OCI-LY7 (cell line): ENCODE measurements around the gene STK11IP. TPM values are rescaled to one million over a fixed set of nuclear protein-coding genes. Genes with fewer than 3 reads are reported as not detected.

Experiments
- BruUV-seq: library from RNA; stranded (reverse); fragments of 400-500 nt; replicated peaks from 2 replicates; lab custom pipeline; 2021; lab: Mats Ljungman, UMichigan
- CTCF ChIA-PET: fragments of 300-600 bp; sonication (Branson Sonifier 250); formaldehyde crosslinking; loops from one replicate; lab custom pipeline; 2022; ENCODE audit warnings: antibody characterized with exemption; ENCODE audit not compliant: unreplicated experiment; lab: Charles Lee
- POLR2A ChIA-PET: fragments of 300-600 bp; sonication (Branson Sonifier 250); formaldehyde crosslinking; loops from one replicate; lab custom pipeline; 2022; ENCODE audit warnings: antibody characterized with exemption; lab: Charles Lee
- DNase-seq: peaks from one replicate; pipeline ENCODE4 v3.0.0-alpha.2; 2015; ENCODE audit warnings: low spot score
- H2AFZ ChIP-seq: fragments of 200-600 bp; sonication (generic), shearing (Covaris generic); 2 replicates; pipeline ENCODE4 v1.6.1; 2014; ENCODE audit warnings: mild to moderate bottlenecking, antibody characterized with exemption, low read length, moderate library complexity
- H3K27ac ChIP-seq: fragments of 200-600 bp; sonication (generic); 2 replicates; pipeline ENCODE4 v1.5.1; 2014; ENCODE audit warnings: mixed run types, low read depth, mild to moderate bottlenecking, moderate library complexity, low read length, inconsistent platforms; ENCODE audit not compliant: poor library complexity, severe bottlenecking
- H3K36me3 ChIP-seq: fragments of 200-600 bp; sonication (generic); 2 replicates; pipeline ENCODE4 v1.6.1; 2014; ENCODE audit warnings: mild to moderate bottlenecking, antibody characterized with exemption, low read length, moderate library complexity, mixed read lengths; ENCODE audit not compliant: insufficient read depth
- H3K4me1 ChIP-seq: fragments of 200-600 bp; sonication (generic); 2 replicates; pipeline ENCODE4 v1.5.1; 2014; ENCODE audit warnings: mild to moderate bottlenecking, low read length; ENCODE audit not compliant: insufficient read depth, poor library complexity, severe bottlenecking
- H3K4me2 ChIP-seq: fragments of 200-600 bp; sonication (generic); 2 replicates; pipeline ENCODE4 v1.6.1; 2014; ENCODE audit warnings: mild to moderate bottlenecking, low read length
- H3K4me3 ChIP-seq: fragments of 200-600 bp; sonication (generic); 2 replicates; pipeline ENCODE4 v1.5.1; 2014; ENCODE audit warnings: mild to moderate bottlenecking, low read depth, low read length; ENCODE audit not compliant: poor library complexity, severe bottlenecking
- H3K79me2 ChIP-seq: fragments of 200-600 bp; sonication (generic); 2 replicates; pipeline ENCODE4 v1.6.1; 2016; ENCODE audit warnings: low read depth, mild to moderate bottlenecking, low read length, moderate library complexity, mixed read lengths; ENCODE audit not compliant: insufficient read depth
- H3K9me2 ChIP-seq: fragments of 200-600 bp; sonication (generic); 2 replicates; pipeline ENCODE4 v1.6.1; 2016; ENCODE audit warnings: mild to moderate bottlenecking, low read length, mixed read lengths; ENCODE audit not compliant: insufficient read depth
- H3K9me3 ChIP-seq: fragments of 200-600 bp; sonication (generic); 2 replicates; pipeline ENCODE4 v1.6.1; 2014; ENCODE audit warnings: mild to moderate bottlenecking, mixed run types, low read length, mixed read lengths
- H4K20me1 ChIP-seq: fragments of 200-600 bp; sonication (generic); 2 replicates; pipeline ENCODE4 v1.6.1; 2014; ENCODE audit warnings: mild to moderate bottlenecking, antibody characterized with exemption, low read length, moderate library complexity, mixed read lengths; ENCODE audit not compliant: insufficient read depth
- CTCF ChIP-seq: fragments of 200-600 bp; sonication (generic); conservative IDR thresholded peaks from 2 replicates; pipeline ENCODE4 v1.5.1; 2014; ENCODE audit warnings: mild to moderate bottlenecking, antibody characterized with exemption, low read length, moderate library complexity, mixed read lengths
- EZH2phosphoT487 ChIP-seq: fragments of 200-600 bp; sonication (generic); IDR thresholded peaks from 2 replicates; pipeline ENCODE4 v1.6.1; 2018; ENCODE audit warnings: low read depth, borderline replicate concordance, mild to moderate bottlenecking, mixed run types, antibody characterized with exemption, low read length, moderate library complexity, mixed read lengths
- intact Hi-C: fragments of 100-400 bp; cut with micrococcal nuclease; formaldehyde crosslinking; loops from one replicate; pipeline ENCODE4 v1.10.0; 2022; ENCODE audit not compliant: unreplicated experiment
- total RNA-seq, 2 experiments: library from RNA; depleted of rRNA in 1 of 2; stranded (reverse); fragments of >200 nt in 1 of 2; shearing (Covaris generic) in 1 of 2; gene quantifications; 2 replicates each; pipeline ENCODE4 v1.2.3, GENCODE V29; 2014 to 2022

STK11IP gene
- total RNA-seq, 2 experiments from 2014 or later: 26.5 to 37.6 TPM

- Histone ChIP-seq H3K4me3 (no peak overlapping the region), H3K79me2 (no peaks in the 10 kb centered on the region), H2AFZ (no peak overlapping the region), H3K4me2 (no peak overlapping the region), H4K20me1 (no peaks in the 10 kb centered on the region), H3K36me3 (no peaks in the 10 kb centered on the region), H3K9me3 (no peaks in the 10 kb centered on the region), H3K4me1 (no peaks in the 10 kb centered on the region), H3K9me2 (no peaks in the 10 kb centered on the region), H3K27ac (no peak overlapping the region)
- ChIA-PET CTCF (interaction anchor here (0.5 to 0.9 kb wide), 2 partner anchors 11 to 13 kb away, joined by 3 read pairs; no protein-coding TSS in a partner anchor), POLR2A (interaction anchor here (0.7 to 1.6 kb wide), 2 partner anchors 31 to 71 kb away, joined by 3 read pairs; no protein-coding TSS in a partner anchor)
- intact Hi-C loops: no loop called here
- TF ChIP-seq CTCF: no peak
- no peak for TF ChIP-seq EZH2phosphoT487
- BruUV-seq: no TSS peak
- DNase-seq: no peak
Observed at GRCh38 chr2:219629976-219630695, 32.5 kb downstream of the STK11IP start.

GRCh38 chr2:219630770-219631405, 33.2 kb downstream of the STK11IP start:
- no TSS peak for BruUV-seq
- Histone ChIP-seq H4K20me1 (no peaks in the 10 kb centered on the region), H3K36me3 (no peaks in the 10 kb centered on the region), H2AFZ (no peak overlapping the region), H3K4me3 (no peak overlapping the region), H3K9me2 (no peaks in the 10 kb centered on the region), H3K4me1 (no peaks in the 10 kb centered on the region), H3K79me2 (no peaks in the 10 kb centered on the region), H3K9me3 (no peaks in the 10 kb centered on the region), H3K4me2 (no peak overlapping the region), H3K27ac (no peak overlapping the region)
- no peak for DNase-seq
- ChIA-PET POLR2A (interaction anchor here (0.7 to 1.6 kb wide), 2 partner anchors 32 to 71 kb away, joined by 3 read pairs; no protein-coding TSS in a partner anchor), CTCF (interaction anchor here (0.9 kb wide), 1 partner anchor 10 kb away, joined by 3 read pairs; no protein-coding TSS in a partner anchor)
- intact Hi-C loops: no loop called here
- TF ChIP-seq EZH2phosphoT487 (no peak), CTCF (no peak)
